ENCODE results near the gene MCU.

- TF ChIP-seq CTCF (optimal IDR thresholded peaks at IDR 0.05 in 1 of 3, IDR thresholded peaks at IDR 0.05 in 1 of 3, conservative IDR thresholded peaks at IDR 0.05 in 1 of 3; ENCODE audit: extremely low read depth in 1 of 3, insufficient read depth in 2 of 3, low read length in 3 of 3) (no peak), EZH2 (IDR thresholded peaks at IDR 0.05; ENCODE audit: low read length) (no peak)
Observed at GRCh38 chr10:72802332-72802731, 110.4 kb downstream of the MCU start.

Measured in keratinocyte (primary cell).